ENCODE results near the gene MLEC.

DNA sequence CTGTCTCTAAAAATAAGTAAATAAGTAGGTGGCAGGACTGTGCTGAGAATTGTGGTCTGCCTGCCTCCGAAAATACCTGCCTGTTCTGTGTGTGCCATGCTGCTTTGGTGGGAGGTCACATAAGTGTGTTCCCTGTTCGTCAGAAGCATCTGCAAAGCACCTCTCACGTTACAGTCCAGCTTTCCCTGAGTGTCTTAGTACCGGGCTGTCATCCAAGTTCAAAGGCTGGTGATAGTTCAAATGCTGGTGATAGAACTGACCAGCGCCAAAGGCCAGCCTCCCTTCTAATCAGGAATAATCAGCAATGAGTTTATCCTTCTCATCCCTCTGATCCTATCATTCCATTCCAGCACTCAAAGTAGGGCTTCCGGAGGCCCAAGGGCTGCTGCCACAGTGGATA lies 40.9 kb upstream of the MLEC start:
- TF ChIP-seq POLR2A (IDR thresholded peaks at IDR 0.05; ENCODE audit: low read length) (no peak), GATA1 (IDR thresholded peaks at IDR 0.05; ENCODE audit: low read depth, low read length) (no peak)
